ENCODE measurements around the gene QRFP. TPM values are rescaled to one million over a fixed set of nuclear protein-coding genes. Genes with fewer than 3 reads are reported as not detected.

Gene QRFP
- total RNA-seq, 2 donors from 2014 or later = not detected

DNA sequence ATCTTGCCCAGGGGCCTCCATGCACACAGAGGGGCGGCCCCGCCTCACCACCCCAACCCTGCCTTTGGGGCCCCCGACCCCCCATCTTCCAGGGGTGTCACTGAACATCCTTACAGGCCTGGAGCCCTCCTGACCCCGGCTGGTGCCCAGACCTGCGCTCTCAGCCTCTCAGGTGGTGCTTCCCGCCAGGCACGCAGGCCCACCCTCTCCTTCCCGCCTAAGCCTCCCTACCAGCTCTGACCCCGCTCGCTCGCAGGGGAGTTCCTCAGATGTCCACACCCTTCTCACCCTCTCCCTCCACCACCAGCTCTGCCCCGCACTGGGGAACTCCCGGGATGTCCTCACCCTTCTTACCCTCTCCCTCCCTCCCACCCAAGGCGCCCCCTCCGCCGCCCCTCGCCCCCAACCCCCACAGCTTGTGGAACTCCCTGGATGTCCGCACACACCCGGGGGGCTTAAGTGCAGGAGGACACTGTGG is 12.3 kb upstream of the QRFP start:
- H3K36me3 Mint-ChIP-seq (ENCODE audit: insufficient read depth in 2 of 2) = no peaks in the 10 kb centered on the region
- H3K27ac Mint-ChIP-seq = no peak overlapping the region
- H3K9me3 Mint-ChIP-seq = no peaks in the 10 kb centered on the region
- H3K27me3 Mint-ChIP-seq (ENCODE audit: low read depth) = no peaks in the 10 kb centered on the region
- DNase-seq (no peak), ATAC-seq (replicated peaks in 1 of 2) (no peak)
- H3K4me3 Mint-ChIP-seq = no peak overlapping the region
- peaks cover 4% of the 10 kb centered on the region for H3K4me1 Mint-ChIP-seq (ENCODE audit: low read depth)

DNA sequence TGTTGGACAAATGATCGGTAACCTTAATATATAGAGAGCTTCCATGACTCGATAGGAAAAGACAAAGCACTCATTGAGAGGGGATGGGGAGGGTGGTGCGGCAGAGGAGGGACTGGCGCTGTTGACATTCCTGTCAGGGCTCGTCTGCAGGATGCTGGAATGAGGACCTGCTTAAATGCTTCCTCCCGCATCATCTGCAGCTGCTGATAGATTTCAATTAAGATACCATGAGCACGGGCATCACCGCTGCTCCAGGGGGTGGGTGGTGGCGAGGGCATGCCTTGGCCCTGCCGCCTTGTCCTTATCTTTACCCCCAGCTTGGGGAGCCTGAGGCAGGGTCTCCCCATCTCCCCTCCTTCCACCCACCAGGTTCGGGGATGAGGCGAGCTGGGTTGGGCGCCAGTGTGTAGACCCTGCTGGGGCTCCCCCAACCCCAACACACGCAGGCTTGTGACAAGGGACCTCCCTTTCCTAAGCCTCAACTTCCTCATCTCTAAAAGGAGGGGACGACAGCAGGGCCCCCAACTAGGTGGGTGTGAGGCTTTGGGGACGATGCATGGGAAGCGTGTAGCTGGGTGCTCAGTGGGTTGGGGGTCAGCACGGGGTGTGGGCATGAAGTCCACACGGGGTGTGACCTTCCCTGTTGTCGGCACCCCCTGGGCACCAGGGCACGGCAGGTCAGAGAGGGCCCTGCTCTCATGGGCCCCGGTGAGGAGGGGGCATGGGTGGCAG is 11.7 kb upstream of the QRFP start:
- ATAC-seq (replicated peaks in 1 of 2) (no peak), DNase-seq (no peak)
- H3K4me1 Mint-ChIP-seq (ENCODE audit: low read depth) = peaks cover 4% of the 10 kb centered on the region
- H3K36me3 Mint-ChIP-seq (ENCODE audit: insufficient read depth in 2 of 2) = no peaks in the 10 kb centered on the region
- H3K4me3 Mint-ChIP-seq = no peak overlapping the region
- no peak overlapping the region for H3K27ac Mint-ChIP-seq
- H3K9me3 Mint-ChIP-seq = no peaks in the 10 kb centered on the region
- H3K27me3 Mint-ChIP-seq (ENCODE audit: low read depth) = no peaks in the 10 kb centered on the region

DNA sequence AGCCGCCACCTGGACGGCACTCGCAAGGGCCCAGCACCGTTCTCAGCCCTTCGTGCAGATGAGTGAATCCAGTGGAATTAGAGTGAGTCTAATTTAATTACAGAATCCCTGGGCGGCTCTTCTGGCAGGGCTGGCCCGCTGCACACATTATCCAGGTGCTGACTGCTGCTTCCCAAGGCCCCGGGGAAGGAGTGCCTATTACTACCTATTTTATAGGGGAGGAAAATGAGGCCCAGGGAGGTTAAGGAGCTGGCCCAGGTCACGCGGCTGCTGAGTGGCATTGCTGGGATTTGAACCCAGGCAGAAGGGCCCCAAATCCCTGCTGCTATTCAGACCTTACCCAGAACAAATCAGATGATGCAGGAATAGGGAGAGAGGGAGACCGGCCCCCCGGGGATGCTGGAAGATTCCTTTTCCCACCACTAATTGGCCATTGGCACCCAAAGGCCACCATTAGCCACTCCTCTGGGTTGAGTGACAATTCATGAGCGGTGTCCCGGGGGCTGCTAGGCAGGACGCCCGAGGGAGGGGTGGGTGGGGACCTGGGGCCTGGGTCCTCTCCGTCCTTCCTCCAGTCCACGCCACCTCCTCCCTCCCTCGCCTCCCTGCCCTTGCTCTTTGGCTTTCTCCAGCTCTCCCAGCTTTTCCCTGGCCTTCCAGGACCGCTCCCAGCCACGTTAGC is 10.3 kb upstream of the QRFP start:
- no peak overlapping the region for H3K27ac Mint-ChIP-seq
- no peaks in the 10 kb centered on the region for H3K36me3 Mint-ChIP-seq (ENCODE audit: insufficient read depth in 2 of 2)
- no peak overlapping the region for H3K4me3 Mint-ChIP-seq
- DNase-seq (no peak), ATAC-seq (replicated peaks in 1 of 2) (no peak)
- no peaks in the 10 kb centered on the region for H3K9me3 Mint-ChIP-seq
- no peaks in the 10 kb centered on the region for H3K27me3 Mint-ChIP-seq (ENCODE audit: low read depth)
- peaks cover 4% of the 10 kb centered on the region for H3K4me1 Mint-ChIP-seq (ENCODE audit: low read depth)

DNA sequence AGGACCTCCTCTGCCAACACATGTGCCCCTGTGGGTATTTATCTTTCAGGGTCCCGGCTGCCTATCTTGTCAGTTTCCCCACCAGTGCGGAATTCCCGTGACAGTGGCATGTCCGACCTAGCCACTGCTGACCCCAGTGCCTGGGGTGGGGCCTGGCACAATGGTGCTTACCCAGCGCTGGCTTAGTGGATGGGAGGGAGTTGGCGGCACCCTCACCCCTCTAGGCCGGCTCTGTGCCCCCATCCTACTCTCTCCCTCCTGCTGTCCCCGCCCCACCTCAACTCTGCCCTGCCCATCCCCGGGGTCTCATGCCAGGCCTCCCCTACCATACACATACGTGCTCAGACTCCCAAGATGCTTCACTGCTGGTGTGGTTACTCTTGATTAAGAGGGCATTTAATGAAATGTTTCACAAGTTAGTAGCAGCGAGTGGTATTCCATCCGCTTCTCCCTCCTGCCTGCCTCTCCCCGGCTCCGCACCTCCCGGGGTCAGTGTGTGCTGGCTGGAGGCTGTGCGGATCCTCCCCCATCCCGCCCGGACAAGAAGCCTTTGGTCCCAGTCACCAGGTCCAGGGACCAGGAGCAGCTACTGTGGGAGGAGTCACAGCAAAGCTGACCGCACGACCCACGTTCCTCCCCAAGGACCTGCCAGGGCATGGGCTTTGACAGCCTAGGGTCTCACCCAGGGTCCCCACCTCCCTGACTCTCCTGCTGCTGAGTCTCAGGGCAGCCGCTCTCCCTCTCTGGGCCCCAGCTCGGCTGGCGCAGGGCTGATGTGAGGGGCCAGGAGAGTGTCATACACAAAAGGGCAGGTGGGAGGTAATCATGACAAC is 9.5 kb upstream of the QRFP start:
- H3K27me3 Mint-ChIP-seq (ENCODE audit: low read depth) = no peaks in the 10 kb centered on the region
- no peaks in the 10 kb centered on the region for H3K9me3 Mint-ChIP-seq
- no peaks in the 10 kb centered on the region for H3K36me3 Mint-ChIP-seq (ENCODE audit: insufficient read depth in 2 of 2)
- H3K4me1 Mint-ChIP-seq (ENCODE audit: low read depth) = peaks cover 4% of the 10 kb centered on the region
- no peak overlapping the region for H3K4me3 Mint-ChIP-seq
- ATAC-seq (replicated peaks in 1 of 2) (no peak), DNase-seq (no peak)
- H3K27ac Mint-ChIP-seq = no peak overlapping the region

DNA sequence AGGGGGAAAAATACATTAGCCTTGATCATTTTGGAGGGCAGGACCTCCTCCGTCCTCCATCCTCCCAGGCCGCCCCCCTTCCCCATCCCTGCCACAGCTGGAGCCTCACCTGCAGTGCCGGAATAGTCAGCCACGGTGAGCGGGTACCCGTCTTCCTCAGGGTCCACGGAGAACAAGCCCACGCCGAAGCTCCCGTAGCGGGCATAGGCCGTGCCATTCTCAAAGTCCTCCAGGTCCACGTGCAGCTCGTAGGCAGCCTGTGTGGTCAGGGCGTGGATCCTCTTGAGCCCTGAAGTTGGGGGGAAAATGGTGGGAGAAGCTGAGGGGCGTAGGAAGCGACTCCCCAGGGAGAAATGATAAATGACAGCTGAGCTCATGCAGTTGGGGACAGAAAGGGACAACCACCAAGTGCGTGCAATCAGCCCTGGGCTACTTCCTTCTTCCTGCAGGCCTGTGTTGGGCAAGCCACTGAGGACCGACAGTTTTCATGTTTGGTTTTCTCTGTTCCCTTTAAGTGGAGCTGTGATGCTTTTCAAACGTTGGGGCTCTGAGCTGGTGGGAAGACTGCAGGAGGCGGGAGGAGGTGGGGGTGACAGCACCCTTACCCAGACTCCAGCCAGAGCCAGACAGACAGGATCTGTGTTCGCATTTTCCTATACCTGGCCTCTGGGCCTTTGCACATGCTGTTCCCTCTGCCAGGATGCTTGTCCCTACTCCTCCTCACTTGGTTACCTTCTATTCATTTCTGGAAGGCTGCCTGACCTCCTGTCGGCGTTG is 8.7 kb upstream of the QRFP start:
- H3K27ac Mint-ChIP-seq = no peak overlapping the region
- H3K36me3 Mint-ChIP-seq (ENCODE audit: insufficient read depth in 2 of 2) = no peaks in the 10 kb centered on the region
- no peak for DNase-seq
- ATAC-seq (replicated peaks in 1 of 2) = no peak
- no peaks in the 10 kb centered on the region for H3K27me3 Mint-ChIP-seq (ENCODE audit: low read depth)
- H3K9me3 Mint-ChIP-seq = no peaks in the 10 kb centered on the region
- no peaks in the 10 kb centered on the region for H3K4me1 Mint-ChIP-seq (ENCODE audit: low read depth)
- no peak overlapping the region for H3K4me3 Mint-ChIP-seq

DNA sequence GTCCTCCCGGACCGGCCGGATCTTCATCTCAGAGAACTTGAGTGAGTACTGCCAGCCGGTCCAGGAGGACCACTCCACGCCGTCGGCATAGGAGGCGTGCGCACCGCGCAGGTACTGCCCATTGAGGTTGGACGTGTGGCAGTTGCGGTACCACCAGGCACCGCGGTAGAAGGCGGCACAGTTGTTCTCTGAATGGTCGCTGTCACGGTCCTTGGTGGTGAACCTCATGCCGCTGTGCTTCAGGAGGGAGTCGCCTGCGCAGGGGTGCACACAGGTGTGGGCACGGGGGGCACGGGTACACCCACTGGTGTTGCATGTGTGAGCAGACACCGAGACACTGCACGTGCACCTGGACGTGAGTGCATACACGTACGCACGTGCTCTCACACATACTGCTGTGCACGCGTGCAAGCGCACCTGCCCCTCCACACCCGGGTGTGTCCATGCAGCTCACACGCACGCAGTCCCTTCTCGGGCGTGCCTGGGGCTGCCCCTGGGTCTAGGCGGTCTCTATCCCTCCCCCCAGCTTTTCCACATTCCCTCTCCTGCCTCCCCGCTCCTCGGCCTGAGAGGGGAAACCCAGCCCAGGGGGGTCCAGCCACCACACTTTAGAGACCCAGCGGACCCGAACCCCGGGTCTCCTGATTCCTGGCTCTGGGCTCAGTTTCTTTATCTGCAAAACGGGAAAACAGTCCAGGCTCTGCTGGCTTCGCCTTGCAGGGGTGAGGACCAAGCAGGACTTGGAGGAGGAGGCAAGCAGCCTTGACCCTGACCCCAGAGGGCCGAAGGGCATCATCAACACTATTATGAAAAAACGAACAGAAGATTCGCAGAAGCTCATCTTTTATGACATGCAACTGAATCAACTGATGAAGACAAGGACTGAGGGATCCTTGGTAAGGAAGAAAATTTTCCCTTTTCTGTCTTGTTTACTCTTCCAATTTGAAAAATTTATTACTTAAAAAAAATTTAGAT is 7.7 kb upstream of the QRFP start:
- H3K4me3 Mint-ChIP-seq = no peak overlapping the region
- no peaks in the 10 kb centered on the region for H3K4me1 Mint-ChIP-seq (ENCODE audit: low read depth)
- no peaks in the 10 kb centered on the region for H3K9me3 Mint-ChIP-seq
- no peaks in the 10 kb centered on the region for H3K36me3 Mint-ChIP-seq (ENCODE audit: insufficient read depth in 2 of 2)
- no peak for ATAC-seq (replicated peaks in 1 of 2)
- no peak overlapping the region for H3K27ac Mint-ChIP-seq
- H3K27me3 Mint-ChIP-seq (ENCODE audit: low read depth) = no peaks in the 10 kb centered on the region
- DNase-seq = no peak

GRCh38 chr9:130903194-130904069 is 6.8 kb upstream of the QRFP start:
- Mint-ChIP-seq H3K36me3 (ENCODE audit: insufficient read depth in 2 of 2) (no peaks in the 10 kb centered on the region), H3K4me1 (ENCODE audit: low read depth) (no peaks in the 10 kb centered on the region), H3K4me3 (no peak overlapping the region), H3K9me3 (no peaks in the 10 kb centered on the region), H3K27me3 (ENCODE audit: low read depth) (no peaks in the 10 kb centered on the region), H3K27ac (no peak overlapping the region)
- DNase-seq = no peak
- ATAC-seq (replicated peaks in 1 of 2) = peak in 1 of 2 donors; percentile 6

GRCh38 chr9:130902204-130903185 is 5.9 kb upstream of the QRFP start:
- H3K4me3 Mint-ChIP-seq = no peak overlapping the region
- H3K27me3 Mint-ChIP-seq (ENCODE audit: low read depth) = no peaks in the 10 kb centered on the region
- ATAC-seq (replicated peaks in 1 of 2) = no peak
- H3K27ac Mint-ChIP-seq = no peak overlapping the region
- no peaks in the 10 kb centered on the region for H3K9me3 Mint-ChIP-seq
- DNase-seq = no peak
- no peaks in the 10 kb centered on the region for H3K4me1 Mint-ChIP-seq (ENCODE audit: low read depth)
- H3K36me3 Mint-ChIP-seq (ENCODE audit: insufficient read depth in 2 of 2) = no peaks in the 10 kb centered on the region

DNA sequence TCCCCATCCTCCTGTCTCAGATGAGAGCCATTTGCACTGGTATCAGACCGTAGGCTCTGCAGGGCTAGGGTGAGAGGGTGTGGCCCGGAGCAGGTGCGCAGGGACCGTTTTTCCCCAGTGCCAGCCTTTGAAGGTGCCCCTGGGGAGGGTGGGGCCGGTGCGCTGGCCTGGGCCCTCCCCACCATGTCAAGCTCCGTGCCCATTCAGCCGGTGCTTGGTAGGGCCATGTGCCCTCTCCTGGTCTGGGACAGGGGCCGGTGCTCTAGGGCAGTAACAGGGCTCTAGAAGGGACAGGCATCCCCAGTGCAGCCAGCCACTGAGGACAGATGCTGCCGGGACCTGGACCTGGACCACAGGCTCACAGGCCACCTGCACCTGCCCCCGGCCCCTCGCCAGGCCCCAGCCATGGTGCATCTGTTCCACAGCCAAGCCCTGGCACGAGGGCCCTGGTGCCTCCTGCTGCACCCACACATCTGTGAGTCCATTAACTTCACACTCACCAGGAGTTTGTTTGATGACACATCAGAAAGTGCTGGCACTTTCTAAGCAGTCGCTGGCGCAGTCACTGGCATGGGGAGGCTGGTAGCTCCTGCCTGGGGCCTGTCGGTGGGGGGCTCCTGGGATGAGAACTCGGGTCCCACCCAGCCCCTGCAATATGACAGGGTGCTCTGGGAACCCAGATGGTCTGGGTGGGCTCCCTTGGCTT is 5.0 kb upstream of the QRFP start:
- H3K9me3 Mint-ChIP-seq = no peaks in the 10 kb centered on the region
- no peaks in the 10 kb centered on the region for H3K27me3 Mint-ChIP-seq (ENCODE audit: low read depth)
- no peak overlapping the region for H3K27ac Mint-ChIP-seq
- DNase-seq = no peak
- H3K36me3 Mint-ChIP-seq (ENCODE audit: insufficient read depth in 2 of 2) = no peaks in the 10 kb centered on the region
- H3K4me3 Mint-ChIP-seq = no peak overlapping the region
- no peaks in the 10 kb centered on the region for H3K4me1 Mint-ChIP-seq (ENCODE audit: low read depth)
- ATAC-seq (replicated peaks in 1 of 2) = no peak

All from activated T-cell treated with anti-CD3 and anti-CD28 coated beads, Interleukin-2, amount 50 U/mL, for 72 hours (primary cell).